Measurements from ENCODE around the gene SLC39A9.

GRCh38 chr14:69375722-69376121 lies 22.8 kb upstream of the SLC39A9 start:
- TF ChIP-seq FOXM1 (IDR thresholded peaks at IDR 0.05; ENCODE audit: borderline replicate concordance) (no peak), ARNT (IDR thresholded peaks at IDR 0.05) (no peak), HDGF (IDR thresholded peaks at IDR 0.05; ENCODE audit: borderline replicate concordance) (no peak), SP1 (IDR thresholded peaks at IDR 0.05) (no peak), BHLHE40 (IDR thresholded peaks at IDR 0.05; ENCODE audit: borderline replicate concordance) (no peak), FOXA1 (IDR thresholded peaks at IDR 0.05) (no peak), PKNOX1 (IDR thresholded peaks at IDR 0.05) (no peak)
